OCI-LY7 (cell line): ENCODE measurements around the gene SNN. TPM values are rescaled to one million over a fixed set of nuclear protein-coding genes. Genes with fewer than 3 reads are reported as not detected.

ENCODE experiments used
- BruUV-seq: library from RNA; stranded (reverse); fragments of 400-500 nt; replicated peaks from 2 replicates; lab custom pipeline; 2021; lab: Mats Ljungman, UMichigan
- CTCF ChIA-PET: fragments of 300-600 bp; sonication (Branson Sonifier 250); formaldehyde crosslinking; loops from one replicate; lab custom pipeline; 2022; ENCODE audit warnings: antibody characterized with exemption; ENCODE audit not compliant: unreplicated experiment; lab: Charles Lee
- POLR2A ChIA-PET: fragments of 300-600 bp; sonication (Branson Sonifier 250); formaldehyde crosslinking; loops from one replicate; lab custom pipeline; 2022; ENCODE audit warnings: antibody characterized with exemption; lab: Charles Lee
- DNase-seq: peaks from one replicate; pipeline ENCODE4 v3.0.0-alpha.2; 2015; ENCODE audit warnings: low spot score
- H2AFZ ChIP-seq: fragments of 200-600 bp; sonication (generic), shearing (Covaris generic); 2 replicates; pipeline ENCODE4 v1.6.1; 2014; ENCODE audit warnings: mild to moderate bottlenecking, antibody characterized with exemption, low read length, moderate library complexity
- H3K27ac ChIP-seq: fragments of 200-600 bp; sonication (generic); 2 replicates; pipeline ENCODE4 v1.5.1; 2014; ENCODE audit warnings: mixed run types, low read depth, mild to moderate bottlenecking, moderate library complexity, low read length, inconsistent platforms; ENCODE audit not compliant: poor library complexity, severe bottlenecking
- H3K36me3 ChIP-seq: fragments of 200-600 bp; sonication (generic); 2 replicates; pipeline ENCODE4 v1.6.1; 2014; ENCODE audit warnings: mild to moderate bottlenecking, antibody characterized with exemption, low read length, moderate library complexity, mixed read lengths; ENCODE audit not compliant: insufficient read depth
- H3K4me1 ChIP-seq: fragments of 200-600 bp; sonication (generic); 2 replicates; pipeline ENCODE4 v1.5.1; 2014; ENCODE audit warnings: mild to moderate bottlenecking, low read length; ENCODE audit not compliant: insufficient read depth, poor library complexity, severe bottlenecking
- H3K4me2 ChIP-seq: fragments of 200-600 bp; sonication (generic); 2 replicates; pipeline ENCODE4 v1.6.1; 2014; ENCODE audit warnings: mild to moderate bottlenecking, low read length
- H3K4me3 ChIP-seq: fragments of 200-600 bp; sonication (generic); 2 replicates; pipeline ENCODE4 v1.5.1; 2014; ENCODE audit warnings: mild to moderate bottlenecking, low read depth, low read length; ENCODE audit not compliant: poor library complexity, severe bottlenecking
- H3K79me2 ChIP-seq: fragments of 200-600 bp; sonication (generic); 2 replicates; pipeline ENCODE4 v1.6.1; 2016; ENCODE audit warnings: low read depth, mild to moderate bottlenecking, low read length, moderate library complexity, mixed read lengths; ENCODE audit not compliant: insufficient read depth
- H3K9me2 ChIP-seq: fragments of 200-600 bp; sonication (generic); 2 replicates; pipeline ENCODE4 v1.6.1; 2016; ENCODE audit warnings: mild to moderate bottlenecking, low read length, mixed read lengths; ENCODE audit not compliant: insufficient read depth
- H3K9me3 ChIP-seq: fragments of 200-600 bp; sonication (generic); 2 replicates; pipeline ENCODE4 v1.6.1; 2014; ENCODE audit warnings: mild to moderate bottlenecking, mixed run types, low read length, mixed read lengths
- H4K20me1 ChIP-seq: fragments of 200-600 bp; sonication (generic); 2 replicates; pipeline ENCODE4 v1.6.1; 2014; ENCODE audit warnings: mild to moderate bottlenecking, antibody characterized with exemption, low read length, moderate library complexity, mixed read lengths; ENCODE audit not compliant: insufficient read depth
- EZH2phosphoT487 ChIP-seq: fragments of 200-600 bp; sonication (generic); IDR thresholded peaks from 2 replicates; pipeline ENCODE4 v1.6.1; 2018; ENCODE audit warnings: low read depth, borderline replicate concordance, mild to moderate bottlenecking, mixed run types, antibody characterized with exemption, low read length, moderate library complexity, mixed read lengths
- intact Hi-C: fragments of 100-400 bp; cut with micrococcal nuclease; formaldehyde crosslinking; loops from one replicate; pipeline ENCODE4 v1.10.0; 2022; ENCODE audit not compliant: unreplicated experiment
- total RNA-seq, 2 experiments: library from RNA; depleted of rRNA in 1 of 2; stranded (reverse); fragments of >200 nt in 1 of 2; shearing (Covaris generic) in 1 of 2; gene quantifications; 2 replicates each; pipeline ENCODE4 v1.2.3, GENCODE V29; 2014 to 2022
- TF ChIP-seq, protein P1 (sequence below): fragments of 200-600 bp; sonication (generic); conservative IDR thresholded peaks from 2 replicates; pipeline ENCODE4 v1.5.1; 2014; ENCODE audit warnings: mild to moderate bottlenecking, antibody characterized with exemption, low read length, moderate library complexity, mixed read lengths

Gene SNN
- total RNA-seq, 2 experiments from 2014 or later: 27.8 to 31.8 TPM

- H3K79me2 ChIP-seq: no peaks in the 10 kb centered on the region
- TF ChIP-seq EZH2phosphoT487: no peak
- TF ChIP-seq, protein P1, sequence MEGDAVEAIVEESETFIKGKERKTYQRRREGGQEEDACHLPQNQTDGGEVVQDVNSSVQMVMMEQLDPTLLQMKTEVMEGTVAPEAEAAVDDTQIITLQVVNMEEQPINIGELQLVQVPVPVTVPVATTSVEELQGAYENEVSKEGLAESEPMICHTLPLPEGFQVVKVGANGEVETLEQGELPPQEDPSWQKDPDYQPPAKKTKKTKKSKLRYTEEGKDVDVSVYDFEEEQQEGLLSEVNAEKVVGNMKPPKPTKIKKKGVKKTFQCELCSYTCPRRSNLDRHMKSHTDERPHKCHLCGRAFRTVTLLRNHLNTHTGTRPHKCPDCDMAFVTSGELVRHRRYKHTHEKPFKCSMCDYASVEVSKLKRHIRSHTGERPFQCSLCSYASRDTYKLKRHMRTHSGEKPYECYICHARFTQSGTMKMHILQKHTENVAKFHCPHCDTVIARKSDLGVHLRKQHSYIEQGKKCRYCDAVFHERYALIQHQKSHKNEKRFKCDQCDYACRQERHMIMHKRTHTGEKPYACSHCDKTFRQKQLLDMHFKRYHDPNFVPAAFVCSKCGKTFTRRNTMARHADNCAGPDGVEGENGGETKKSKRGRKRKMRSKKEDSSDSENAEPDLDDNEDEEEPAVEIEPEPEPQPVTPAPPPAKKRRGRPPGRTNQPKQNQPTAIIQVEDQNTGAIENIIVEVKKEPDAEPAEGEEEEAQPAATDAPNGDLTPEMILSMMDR: no peak
- no peak overlapping the region for H2AFZ ChIP-seq
- peak overlapping the region; percentile 69 for H3K27ac ChIP-seq
- no peak overlapping the region for H3K4me3 ChIP-seq
- ChIA-PET CTCF (no interaction called here), POLR2A (interaction anchor here (1.2 kb wide), 1 partner anchor 14 kb away, joined by 3 read pairs; no protein-coding TSS in a partner anchor)
- DNase-seq: no peak
- H3K4me2 ChIP-seq: no peak overlapping the region
- H3K9me2 ChIP-seq: no peaks in the 10 kb centered on the region
- BruUV-seq: no TSS peak
- no peaks in the 10 kb centered on the region for H4K20me1 ChIP-seq
- peaks cover 90% of the 10 kb centered on the region for H3K4me1 ChIP-seq
- intact Hi-C loops: no loop called here
- H3K9me3 ChIP-seq: no peaks in the 10 kb centered on the region
- H3K36me3 ChIP-seq: no peaks in the 10 kb centered on the region
Observed at GRCh38 chr16:11626657-11627291, 41.5 kb upstream of the SNN start.

DNA sequence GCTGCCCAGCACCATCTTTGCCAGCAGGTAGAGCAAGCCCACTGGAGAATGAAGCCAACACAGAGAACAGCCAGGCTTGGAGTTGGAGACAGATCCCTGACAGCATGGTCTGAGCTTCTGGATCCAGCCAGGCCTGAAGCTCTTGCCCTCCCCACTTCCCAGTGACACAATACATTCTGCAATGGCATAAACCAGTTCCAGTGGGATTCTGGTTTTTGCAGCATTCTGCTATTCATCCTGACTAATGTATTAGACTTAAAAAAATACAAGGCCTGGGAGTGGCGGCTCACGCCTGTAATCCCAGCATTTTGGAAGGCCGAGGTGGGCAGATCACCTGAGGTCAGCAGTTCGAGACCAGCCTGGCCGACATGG, 41.0 kb upstream of the SNN start:
- Histone ChIP-seq H3K4me2 (no peak overlapping the region), H3K4me3 (no peak overlapping the region), H4K20me1 (no peaks in the 10 kb centered on the region), H3K9me2 (no peaks in the 10 kb centered on the region), H3K79me2 (no peaks in the 10 kb centered on the region), H3K9me3 (no peaks in the 10 kb centered on the region), H3K27ac (peak overlapping the region; percentile 69), H3K4me1 (peaks cover 85% of the 10 kb centered on the region), H3K36me3 (no peaks in the 10 kb centered on the region), H2AFZ (no peak overlapping the region)
- TF ChIP-seq, protein P1: no peak
- TF ChIP-seq EZH2phosphoT487: no peak
- POLR2A ChIA-PET: interaction anchor here (0.7 to 1.2 kb wide), 2 partner anchors 12 to 14 kb away, joined by 3 to 8 read pairs; no protein-coding TSS in a partner anchor
- no peak for DNase-seq
- BruUV-seq: no TSS peak
- intact Hi-C loops: no loop called here
- CTCF ChIA-PET: no interaction called here

DNA sequence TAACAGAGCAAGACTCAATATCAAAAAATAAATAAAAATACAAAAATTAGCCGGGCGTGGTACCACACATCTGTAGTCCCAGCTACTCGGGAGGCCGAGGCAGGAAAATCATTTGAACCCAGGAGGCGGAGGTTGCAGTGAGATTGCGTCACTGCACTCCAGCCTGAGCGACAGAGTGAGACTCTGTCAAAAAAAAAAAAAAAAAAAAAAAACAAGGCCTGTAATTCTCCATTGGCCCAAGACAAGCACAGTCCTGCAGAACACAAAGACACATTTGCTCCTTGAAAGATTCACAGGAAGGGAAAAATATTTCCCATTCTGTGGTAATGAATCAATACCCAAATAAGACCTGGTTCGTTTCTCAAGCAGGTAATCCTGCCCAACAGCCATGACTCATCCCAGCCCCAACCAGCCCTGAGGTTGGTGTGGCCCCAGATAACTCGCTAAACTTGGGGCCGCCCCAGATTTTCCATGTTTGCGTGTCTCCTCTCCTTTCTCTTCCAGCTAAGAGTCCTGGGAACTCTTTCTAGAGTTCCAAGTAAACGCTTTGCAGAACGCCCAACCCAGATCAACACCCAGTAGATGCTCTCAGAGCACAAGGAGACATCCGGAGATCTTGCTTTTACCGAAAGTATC, 40.3 kb upstream of the SNN start:
- H3K79me2 ChIP-seq: no peaks in the 10 kb centered on the region
- H3K4me2 ChIP-seq: no peak overlapping the region
- no peaks in the 10 kb centered on the region for H3K9me2 ChIP-seq
- no peak overlapping the region for H2AFZ ChIP-seq
- DNase-seq: no peak
- H3K4me1 ChIP-seq: peaks cover 78% of the 10 kb centered on the region
- H3K4me3 ChIP-seq: no peak overlapping the region
- POLR2A ChIA-PET: interaction anchor here (0.7 to 2.1 kb wide), 2 partner anchors 8 to 12 kb away, joined by 8 read pairs; no protein-coding TSS in a partner anchor
- no peaks in the 10 kb centered on the region for H3K9me3 ChIP-seq
- intact Hi-C loops: loop anchor here (2.0 kb wide), 1 partner anchor 55 kb away; no protein-coding TSS in a partner anchor
- no peaks in the 10 kb centered on the region for H3K36me3 ChIP-seq
- CTCF ChIA-PET: no interaction called here
- TF ChIP-seq EZH2phosphoT487: no peak
- TF ChIP-seq, protein P1: no peak
- H3K27ac ChIP-seq: peak overlapping the region; percentile 69
- no TSS peak for BruUV-seq
- H4K20me1 ChIP-seq: no peaks in the 10 kb centered on the region
